ENCODE results near the gene TTC27. TPM values are rescaled to one million over a fixed set of nuclear protein-coding genes. Genes with fewer than 3 reads are reported as not detected.

The TTC27 gene
- total and polyA plus RNA-seq, 10 of the 15 experiments (the other 5 are each of a cell fraction or from before 2014, with no cell fraction given): 20.4 to 34.9 (median 26.0) TPM

DNA sequence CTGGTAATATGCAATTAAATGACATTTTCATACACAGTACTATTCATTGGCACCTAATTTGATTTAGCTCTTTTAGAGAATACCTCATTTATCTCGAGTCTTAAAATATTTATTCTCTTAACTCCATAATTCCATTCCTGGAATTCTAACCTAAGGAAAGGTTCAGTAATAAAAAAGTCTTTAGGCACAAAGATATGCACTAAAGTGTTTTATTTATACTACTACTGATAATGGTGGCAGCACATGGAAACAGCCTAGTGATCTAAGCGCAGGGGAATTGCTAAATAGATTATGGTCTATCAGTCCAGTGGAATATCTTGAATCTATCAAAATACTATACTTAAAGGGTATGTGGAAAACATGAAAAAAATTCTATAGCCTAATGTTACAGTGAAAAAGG lies 176.4 kb downstream of the TTC27 start (continued):
- TF ChIP-seq ZNF592 (IDR thresholded peaks at IDR 0.05): no peak
- TF ChIP-seq, protein P1, sequence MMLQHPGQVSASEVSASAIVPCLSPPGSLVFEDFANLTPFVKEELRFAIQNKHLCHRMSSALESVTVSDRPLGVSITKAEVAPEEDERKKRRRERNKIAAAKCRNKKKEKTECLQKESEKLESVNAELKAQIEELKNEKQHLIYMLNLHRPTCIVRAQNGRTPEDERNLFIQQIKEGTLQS (IDR thresholded peaks at IDR 0.05; ENCODE audit: borderline replicate concordance, extremely low read depth, low read depth, low read length): no peak
- no peak for TF ChIP-seq ESRRA (IDR thresholded peaks at IDR 0.05; ENCODE audit: low read length)

GRCh38 chr2:32805104-32806095 lies 177.6 kb downstream of the TTC27 start:
- TF ChIP-seq NKRF (conservative IDR thresholded peaks at IDR 0.05): no peak
- no peak for TF ChIP-seq LARP7 (IDR thresholded peaks at IDR 0.05)
- TF ChIP-seq NR2C1 (IDR thresholded peaks at IDR 0.05): no peak
- TF ChIP-seq TARDBP (IDR thresholded peaks at IDR 0.05; ENCODE audit: borderline replicate concordance): no peak
- H3K79me2 ChIP-seq (ENCODE audit: control insufficient read depth, insufficient read depth, low read length): no peaks in the 10 kb centered on the region
- H3K36me3 ChIP-seq (ENCODE audit: control insufficient read depth in 2 of 2, insufficient read depth in 2 of 2, low read length in 1 of 2): peaks cover 0 to 2% of the 10 kb centered on the region in 2 experiments; a peak in 1 of 4 replicates
- WGBS (ENCODE audit: insufficient coverage, insufficient replicate concordance, low lambda C conversion rate, missing lambda C conversion rate): 98% methylated on average over 4 of the region's 4 CpGs
- no peaks in the 10 kb centered on the region for H3K4me1 ChIP-seq (ENCODE audit: control insufficient read depth, insufficient read depth, low read length)
- no peak for DNase-seq (ENCODE audit: low read depth, low spot score)
- H3K4me3 ChIP-seq: no peak overlapping the region
- intact Hi-C loops (cut with micrococcal nuclease; ENCODE audit: unreplicated experiment): no loop called here
- no peaks in the 10 kb centered on the region for H4K20me1 ChIP-seq (ENCODE audit: control insufficient read depth, insufficient read depth)
- in situ Hi-C loops (cut with MboI): no loop called here
- H3K9me3 ChIP-seq (replicated peaks; ENCODE audit: control insufficient read depth, insufficient read depth, low read length): no peaks in the 10 kb centered on the region
- RAD21 ChIA-PET (ENCODE audit: unreplicated experiment): no interaction called here
- H3K9ac ChIP-seq (ENCODE audit: control insufficient read depth, insufficient read depth, low read length): no peak overlapping the region
- no peak for FAIRE-seq
- SMC1A ChIA-PET (ENCODE audit: uncharacterized antibody, unreplicated experiment): no interaction called here
- no peak for ATAC-seq
- H3K27ac ChIP-seq (ENCODE audit: control insufficient read depth, insufficient read depth): no peak overlapping the region
- POLR2A ChIA-PET: no interaction called here
- CTCF ChIA-PET: no interaction called here
- H3K4me2 ChIP-seq (ENCODE audit: control insufficient read depth, insufficient read depth): no peak overlapping the region
- no TSS peak for BruUV-seq (replicated peaks)
- H2AFZ ChIP-seq (ENCODE audit: control insufficient read depth, low read depth, low read length): no peak overlapping the region
- no peaks in the 10 kb centered on the region for H3K27me3 ChIP-seq (replicated peaks in 1 of 2; ENCODE audit: control insufficient read depth in 2 of 2, insufficient read depth in 2 of 2, low read length in 1 of 2)
